ENCODE results near the gene IGFN1. TPM values are rescaled to one million over a fixed set of nuclear protein-coding genes. Genes with fewer than 3 reads are reported as not detected.

Gene IGFN1
- total RNA-seq, 1 experiment from 2014 or later, result 4.3 TPM

DNA sequence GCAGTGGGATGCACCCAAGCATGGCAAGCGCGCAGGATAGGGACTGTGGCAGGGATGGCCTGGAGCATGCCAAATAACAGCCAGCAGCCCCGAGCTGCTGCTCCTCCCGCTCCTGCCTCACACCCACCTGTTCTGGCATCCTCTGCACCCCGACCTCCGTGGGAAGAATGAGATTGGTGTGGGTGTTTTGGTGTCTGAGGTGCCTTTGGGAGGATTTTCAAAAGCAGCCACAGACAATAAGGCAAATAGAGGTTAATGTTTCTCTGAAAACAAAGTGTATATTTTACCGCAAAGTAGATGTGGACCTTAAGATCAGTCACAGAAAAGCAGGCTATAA, 35.5 kb downstream of the IGFN1 start:
- no peaks in the 10 kb centered on the region for H4K20me1 ChIP-seq (ENCODE audit: insufficient read depth)
- no peaks in the 10 kb centered on the region for H3K27me3 ChIP-seq (ENCODE audit: insufficient read depth, low read depth)
- no peaks in the 10 kb centered on the region for H3K79me2 ChIP-seq (ENCODE audit: low read depth)
- BruUV-seq (replicated peaks), result no TSS peak
- POLR2A ChIA-PET (ENCODE audit: unreplicated experiment), result interaction anchor here (0.7 kb wide), 1 partner anchor 154 kb away, joined by 3 read pairs; no protein-coding TSS in a partner anchor
- H3K36me3 ChIP-seq (ENCODE audit: low read depth), result no peaks in the 10 kb centered on the region
- H3F3A ChIP-seq (ENCODE audit: insufficient read depth, low read depth), result no peaks in the 10 kb centered on the region; the same call in 1 of the 2 replicates
- intact Hi-C loops (cut with micrococcal nuclease; ENCODE audit: unreplicated experiment), result no loop called here
- H2AFZ ChIP-seq, result no peak overlapping the region
- H3K27ac ChIP-seq, result no peak overlapping the region
- no peaks in the 10 kb centered on the region for H3K9me2 ChIP-seq (ENCODE audit: insufficient read depth)
- TF ChIP-seq, protein P1, sequence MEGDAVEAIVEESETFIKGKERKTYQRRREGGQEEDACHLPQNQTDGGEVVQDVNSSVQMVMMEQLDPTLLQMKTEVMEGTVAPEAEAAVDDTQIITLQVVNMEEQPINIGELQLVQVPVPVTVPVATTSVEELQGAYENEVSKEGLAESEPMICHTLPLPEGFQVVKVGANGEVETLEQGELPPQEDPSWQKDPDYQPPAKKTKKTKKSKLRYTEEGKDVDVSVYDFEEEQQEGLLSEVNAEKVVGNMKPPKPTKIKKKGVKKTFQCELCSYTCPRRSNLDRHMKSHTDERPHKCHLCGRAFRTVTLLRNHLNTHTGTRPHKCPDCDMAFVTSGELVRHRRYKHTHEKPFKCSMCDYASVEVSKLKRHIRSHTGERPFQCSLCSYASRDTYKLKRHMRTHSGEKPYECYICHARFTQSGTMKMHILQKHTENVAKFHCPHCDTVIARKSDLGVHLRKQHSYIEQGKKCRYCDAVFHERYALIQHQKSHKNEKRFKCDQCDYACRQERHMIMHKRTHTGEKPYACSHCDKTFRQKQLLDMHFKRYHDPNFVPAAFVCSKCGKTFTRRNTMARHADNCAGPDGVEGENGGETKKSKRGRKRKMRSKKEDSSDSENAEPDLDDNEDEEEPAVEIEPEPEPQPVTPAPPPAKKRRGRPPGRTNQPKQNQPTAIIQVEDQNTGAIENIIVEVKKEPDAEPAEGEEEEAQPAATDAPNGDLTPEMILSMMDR (conservative IDR thresholded peaks at IDR 0.05), result no peak
- TF ChIP-seq EZH2 (IDR thresholded peaks at IDR 0.05; ENCODE audit: low read depth), result no peak
- no peak overlapping the region for H3K4me2 ChIP-seq
- H3K4me3 ChIP-seq, result no peak overlapping the region
- DNase-seq, result no peak
- H3K4me1 ChIP-seq (replicated peaks; ENCODE audit: insufficient read depth), result peaks cover 15% of the 10 kb centered on the region
- CTCF ChIA-PET, result no interaction called here
- no peaks in the 10 kb centered on the region for H3K9me3 ChIP-seq (ENCODE audit: insufficient read depth, low read depth)

DNA sequence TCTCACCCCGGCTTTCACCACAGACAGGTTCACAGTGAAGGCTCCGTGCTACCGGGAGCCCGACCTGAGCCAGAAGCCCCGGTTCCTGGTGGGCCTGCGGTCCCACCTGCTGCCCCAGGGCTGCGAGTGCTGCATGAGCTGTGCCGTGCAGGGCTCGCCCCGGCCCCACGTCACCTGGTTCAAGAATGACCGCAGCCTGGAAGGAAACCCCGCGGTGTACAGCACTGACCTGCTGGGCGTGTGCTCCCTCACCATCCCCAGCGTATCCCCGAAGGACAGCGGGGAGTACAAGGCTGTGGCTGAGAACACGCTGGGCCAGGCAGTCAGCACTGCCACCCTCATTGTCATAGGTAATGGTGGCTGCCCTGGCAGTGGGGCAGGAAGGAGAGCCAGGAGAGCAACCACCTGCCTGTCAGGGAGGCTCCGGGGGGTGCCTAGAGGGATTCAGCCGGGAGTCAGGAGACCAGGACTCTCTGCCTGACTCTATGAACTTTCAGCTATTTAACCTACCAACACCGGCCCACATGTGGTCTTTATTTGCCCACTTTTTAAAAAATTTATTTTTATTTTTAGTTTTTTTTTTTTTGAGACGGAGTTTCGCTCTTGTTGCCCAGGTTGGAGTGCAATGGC, 36.4 kb downstream of the IGFN1 start:
- Histone ChIP-seq H4K20me1 (ENCODE audit: insufficient read depth) (no peaks in the 10 kb centered on the region), H3K4me3 (no peak overlapping the region), H3F3A (ENCODE audit: insufficient read depth, low read depth) (no peaks in the 10 kb centered on the region; the same call in 1 of the 2 replicates), H3K79me2 (ENCODE audit: low read depth) (no peaks in the 10 kb centered on the region), H3K9me2 (ENCODE audit: insufficient read depth) (no peaks in the 10 kb centered on the region), H3K27ac (no peak overlapping the region), H3K36me3 (ENCODE audit: low read depth) (no peaks in the 10 kb centered on the region), H3K4me2 (no peak overlapping the region), H3K4me1 (replicated peaks; ENCODE audit: insufficient read depth) (peaks cover 15% of the 10 kb centered on the region), H3K27me3 (ENCODE audit: insufficient read depth, low read depth) (no peaks in the 10 kb centered on the region), H2AFZ (no peak overlapping the region), H3K9me3 (ENCODE audit: insufficient read depth, low read depth) (no peaks in the 10 kb centered on the region)
- TF ChIP-seq EZH2 (IDR thresholded peaks at IDR 0.05; ENCODE audit: low read depth), result no peak
- TF ChIP-seq, protein P1 (conservative IDR thresholded peaks at IDR 0.05), result no peak
- DNase-seq, result no peak
- BruUV-seq (replicated peaks), result no TSS peak
- CTCF ChIA-PET, result interaction anchor here (0.5 to 0.6 kb wide), 2 partner anchors 47 to 350 kb away, joined by 3 read pairs; no protein-coding TSS in a partner anchor
- POLR2A ChIA-PET (ENCODE audit: unreplicated experiment), result interaction anchor here (0.7 kb wide), 1 partner anchor 154 kb away, joined by 3 read pairs; no protein-coding TSS in a partner anchor
- intact Hi-C loops (cut with micrococcal nuclease; ENCODE audit: unreplicated experiment), result no loop called here

DNA sequence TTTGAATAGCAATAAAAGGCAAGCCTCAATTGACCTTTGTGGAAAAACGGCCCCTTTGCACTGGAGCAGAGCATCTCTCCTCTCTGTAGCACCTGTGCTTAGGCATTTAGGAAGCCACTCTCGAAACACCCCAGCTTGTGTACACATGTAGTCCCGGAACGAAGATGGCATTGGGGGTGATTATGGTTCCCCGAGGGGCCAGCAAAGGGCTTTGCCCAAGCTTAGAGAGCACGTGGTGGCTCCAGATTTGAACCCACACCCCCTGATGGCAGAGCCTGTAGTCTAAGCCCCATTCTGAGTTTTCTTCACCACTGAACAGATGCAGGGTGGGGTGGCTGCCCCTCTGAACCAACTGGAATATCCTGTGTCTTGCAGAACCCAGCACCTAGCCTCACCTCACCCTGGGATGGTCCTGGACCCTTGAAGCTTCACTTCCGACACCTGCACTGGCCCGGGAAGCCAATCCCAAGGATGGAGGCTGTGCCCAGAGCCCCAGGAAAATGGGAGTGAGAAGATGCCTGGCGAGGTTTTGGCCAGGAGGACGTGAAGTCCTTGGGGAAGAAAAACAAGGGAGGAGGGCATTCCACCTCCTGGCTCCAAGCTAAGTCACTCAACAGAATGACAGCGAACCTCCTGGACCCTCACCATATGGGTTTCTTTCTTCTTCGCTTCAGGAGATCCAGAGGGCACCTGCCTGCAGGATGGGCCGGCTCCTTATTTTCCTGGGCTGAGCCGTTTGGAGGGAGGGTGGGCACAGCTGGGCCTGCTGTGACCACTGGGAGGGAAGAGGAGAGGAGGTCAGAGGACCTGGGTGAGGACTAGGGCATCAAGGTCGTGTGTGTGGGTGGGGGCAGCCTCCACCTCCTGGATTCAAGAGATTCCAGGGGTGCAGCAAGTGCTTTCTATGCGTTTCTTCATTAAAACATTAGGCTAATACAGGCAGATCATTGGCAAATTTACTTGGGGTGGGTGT, 37.7 kb downstream of the IGFN1 start:
- ChIA-PET POLR2A (ENCODE audit: unreplicated experiment) (no interaction called here), CTCF (no interaction called here)
- Histone ChIP-seq H4K20me1 (ENCODE audit: insufficient read depth) (no peaks in the 10 kb centered on the region), H2AFZ (no peak overlapping the region), H3K27ac (no peak overlapping the region), H3K9me2 (ENCODE audit: insufficient read depth) (no peaks in the 10 kb centered on the region), H3K27me3 (ENCODE audit: insufficient read depth, low read depth) (peaks cover 2% of the 10 kb centered on the region; the same call in 1 of the 2 replicates), H3K79me2 (ENCODE audit: low read depth) (no peaks in the 10 kb centered on the region), H3K9me3 (ENCODE audit: insufficient read depth, low read depth) (no peaks in the 10 kb centered on the region), H3K4me1 (replicated peaks; ENCODE audit: insufficient read depth) (peaks cover 15% of the 10 kb centered on the region), H3K4me2 (no peak overlapping the region), H3K36me3 (ENCODE audit: low read depth) (no peaks in the 10 kb centered on the region), H3K4me3 (no peak overlapping the region), H3F3A (ENCODE audit: insufficient read depth, low read depth) (no peaks in the 10 kb centered on the region; the same call in 1 of the 2 replicates)
- BruUV-seq (replicated peaks), result no TSS peak
- DNase-seq, result no peak
- intact Hi-C loops (cut with micrococcal nuclease; ENCODE audit: unreplicated experiment), result no loop called here
- TF ChIP-seq, protein P1 (conservative IDR thresholded peaks at IDR 0.05), result no peak
- TF ChIP-seq EZH2 (IDR thresholded peaks at IDR 0.05; ENCODE audit: low read depth), result no peak
